Activated CD8-positive, alpha-beta T cell treated with anti-CD3 and anti-CD28 coated beads, Interleukin-2, amount 10 ng/mL, durations not matched to agents 7 days and 5 days (primary cell): ENCODE results near the gene CSK. TPM values are rescaled to one million over a fixed set of nuclear protein-coding genes. Genes with fewer than 3 reads are reported as not detected.
A peak's percentile ranks its signal among the peaks of the same experiment; 100 is the strongest.
"Not testable (repeated sequence)": the region's sequence is repeated elsewhere in the genome, so short reads cannot be mapped to it uniquely, and the experiment has no call there.

Experiments
- ATAC-seq: fragments of 150-1000 bp; cut with Tn5 transposase; one replicate; pipeline ENCODE4 v1.10.0; 2021; ENCODE audit warnings: moderate library complexity
- CTCF ChIA-PET: fragments of 350-600 bp; sonication (Branson Sonifier 250); formaldehyde crosslinking; loops from one replicate; lab custom pipeline; 2021; ENCODE audit warnings: antibody characterized with exemption; lab: Charles Lee
- POLR2A ChIA-PET: fragments of 350-600 bp; sonication (Branson Sonifier 250); formaldehyde crosslinking; loops from one replicate; lab custom pipeline; 2021; ENCODE audit warnings: antibody characterized with exemption; lab: Charles Lee
- DNase-seq: peaks from one replicate; pipeline ENCODE4 v3.0.0-alpha.2; 2020
- H3K27ac Mint-ChIP-seq: one replicate; pipeline ENCODE4 v1.8.0; 2021; ENCODE audit warnings: mild to moderate bottlenecking, mixed read lengths
- H3K27me3 Mint-ChIP-seq: one replicate; pipeline ENCODE4 v1.8.0; 2021; ENCODE audit warnings: low read depth, mixed read lengths
- H3K36me3 Mint-ChIP-seq: one replicate; pipeline ENCODE4 v1.8.0; 2021; ENCODE audit warnings: low read depth, mixed read lengths
- H3K4me1 Mint-ChIP-seq: one replicate; pipeline ENCODE4 v1.8.0; 2021; ENCODE audit warnings: low read depth, mixed read lengths
- H3K4me3 Mint-ChIP-seq: one replicate; pipeline ENCODE4 v1.8.0; 2021; ENCODE audit warnings: mild to moderate bottlenecking, mixed read lengths
- H3K9me3 Mint-ChIP-seq: one replicate; pipeline ENCODE4 v1.8.0; 2022; ENCODE audit warnings: mixed read lengths; ENCODE audit not compliant: insufficient read depth
- total RNA-seq, 2 experiments: library from RNA; stranded (reverse); gene quantifications; one replicate each; pipeline ENCODE4 v1.2.3, GENCODE V29; 2021

CSK gene
- total RNA-seq, 2 experiments from 2014 or later: 314 to 330 TPM

- no peak for ATAC-seq
- Mint-ChIP-seq H3K4me1 (peaks cover 62% of the 10 kb centered on the region), H3K9me3 (no peaks in the 10 kb centered on the region), H3K4me3 (peak overlapping the region; percentile 95), H3K27ac (peak overlapping the region; percentile 94), H3K36me3 (peaks cover 35% of the 10 kb centered on the region), H3K27me3 (no peaks in the 10 kb centered on the region)
- POLR2A ChIA-PET: interaction anchor here (0.6 to 23.0 kb wide), 14 partner anchors 9 to 241 kb away, joined by 3 to 670 read pairs (median 3); partner anchors contain the start of genes CLK3 and ULK3
- peak; percentile 62 for DNase-seq
- CTCF ChIA-PET: interaction anchor here (0.6 to 25.5 kb wide), 18 partner anchors 2 to 398 kb away, joined by 3 to 1683 read pairs (median 4); partner anchors contain the start of genes CSK, EDC3 and FAM219B
These were observed 1.1 kb upstream of the CSK start for GRCh38 chr15:74780523-74781430.

GRCh38 chr15:74782259-74783071 lies 585 bp downstream of the CSK start:
- CTCF ChIA-PET: interaction anchor here (1.0 to 25.5 kb wide), 7 partner anchors 3 to 168 kb away, joined by 3 to 1683 read pairs (median 9); partner anchors contain the start of gene CSK
- H3K4me3 Mint-ChIP-seq: peak overlapping the region; percentile 90
- peak overlapping the region; percentile 99 for H3K27ac Mint-ChIP-seq
- peaks cover 52% of the 10 kb centered on the region for H3K36me3 Mint-ChIP-seq
- H3K9me3 Mint-ChIP-seq: no peaks in the 10 kb centered on the region
- H3K27me3 Mint-ChIP-seq: no peaks in the 10 kb centered on the region
- H3K4me1 Mint-ChIP-seq: peaks cover 58% of the 10 kb centered on the region
- peak; percentile 13 for ATAC-seq
- POLR2A ChIA-PET: interaction anchor here (0.7 to 23.0 kb wide), 5 partner anchors 4 to 62 kb away, joined by 3 to 670 read pairs (median 4); partner anchors contain the start of gene CSK
- peak; percentile 79 for DNase-seq

- POLR2A ChIA-PET: interaction anchor here (0.7 to 23.0 kb wide), 6 partner anchors 5 to 672 kb away, joined by 3 to 670 read pairs (median 4); partner anchors contain the start of gene CSK
- H3K4me3 Mint-ChIP-seq: peak overlapping the region; percentile 90
- no peaks in the 10 kb centered on the region for H3K27me3 Mint-ChIP-seq
- H3K27ac Mint-ChIP-seq: peak overlapping the region; percentile 99
- H3K4me1 Mint-ChIP-seq: peaks cover 57% of the 10 kb centered on the region
- H3K36me3 Mint-ChIP-seq: peaks cover 57% of the 10 kb centered on the region
- ATAC-seq (no peak), DNase-seq (peak; percentile 72)
- CTCF ChIA-PET: interaction anchor here (0.7 to 25.5 kb wide), 5 partner anchors 4 to 149 kb away, joined by 4 to 1683 read pairs (median 60); partner anchors contain the start of gene CSK
- no peaks in the 10 kb centered on the region for H3K9me3 Mint-ChIP-seq
These were observed 1.4 kb downstream of the CSK start for GRCh38 chr15:74783072-74783807.

GRCh38 chr15:74783808-74784175 lies 1.9 kb downstream of the CSK start:
- no peak for DNase-seq
- H3K4me3 Mint-ChIP-seq: peak overlapping the region; percentile 90
- POLR2A ChIA-PET: interaction anchor here (0.7 to 23.0 kb wide), 6 partner anchors 5 to 672 kb away, joined by 3 to 670 read pairs (median 4); partner anchors contain the start of gene CSK
- no peaks in the 10 kb centered on the region for H3K9me3 Mint-ChIP-seq
- CTCF ChIA-PET: interaction anchor here (0.7 to 25.5 kb wide), 5 partner anchors 5 to 150 kb away, joined by 4 to 1683 read pairs (median 60); partner anchors contain the start of gene CSK
- ATAC-seq: no peak
- peaks cover 57% of the 10 kb centered on the region for H3K4me1 Mint-ChIP-seq
- H3K27me3 Mint-ChIP-seq: no peaks in the 10 kb centered on the region
- H3K36me3 Mint-ChIP-seq: peaks cover 61% of the 10 kb centered on the region
- H3K27ac Mint-ChIP-seq: peak overlapping the region; percentile 99

- ChIA-PET CTCF (interaction anchor here (0.8 to 25.5 kb wide), 6 partner anchors 4 to 403 kb away, joined by 3 to 1683 read pairs (median 34); partner anchors contain the start of gene CSK), POLR2A (interaction anchor here (0.8 to 23.0 kb wide), 5 partner anchors 6 to 671 kb away, joined by 3 to 670 read pairs (median 4); partner anchors contain the start of gene CSK)
- ATAC-seq: no peak
- peak; percentile 40 for DNase-seq
- Mint-ChIP-seq H3K27ac (peak overlapping the region; percentile 99), H3K27me3 (no peaks in the 10 kb centered on the region), H3K9me3 (no peaks in the 10 kb centered on the region), H3K4me3 (peak overlapping the region; percentile 90), H3K4me1 (peaks cover 57% of the 10 kb centered on the region), H3K36me3 (peaks cover 64% of the 10 kb centered on the region)
These were observed 2.7 kb downstream of the CSK start for GRCh38 chr15:74784426-74785193.

GRCh38 chr15:74785194-74786032 lies 3.5 kb downstream of the CSK start:
- ATAC-seq (no peak), DNase-seq (peak; percentile 76)
- ChIA-PET CTCF (interaction anchor here (0.7 to 25.5 kb wide), 8 partner anchors 3 to 404 kb away, joined by 3 to 1683 read pairs (median 8); partner anchors contain the start of gene CSK), POLR2A (interaction anchor here (0.6 to 23.0 kb wide), 4 partner anchors 7 to 245 kb away, joined by 3 to 670 read pairs (median 337); partner anchors contain the start of gene CSK)
- H3K4me1 Mint-ChIP-seq: peaks cover 56% of the 10 kb centered on the region
- H3K9me3 Mint-ChIP-seq: no peaks in the 10 kb centered on the region
- peak overlapping the region; percentile 99 for H3K27ac Mint-ChIP-seq
- H3K4me3 Mint-ChIP-seq: peak overlapping the region; percentile 90
- peaks cover 68% of the 10 kb centered on the region for H3K36me3 Mint-ChIP-seq
- H3K27me3 Mint-ChIP-seq: no peaks in the 10 kb centered on the region

GRCh38 chr15:74786081-74786480 lies 4.2 kb downstream of the CSK start:
- Mint-ChIP-seq H3K27ac (peak overlapping the region; percentile 99), H3K36me3 (peaks cover 74% of the 10 kb centered on the region), H3K4me3 (peak overlapping the region; percentile 90), H3K4me1 (peaks cover 56% of the 10 kb centered on the region)
- not testable (repeated sequence) for H3K27me3 Mint-ChIP-seq, ATAC-seq, DNase-seq, H3K9me3 Mint-ChIP-seq
- ChIA-PET CTCF (interaction anchor here (0.7 to 25.5 kb wide), 6 partner anchors 3 to 152 kb away, joined by 3 to 1683 read pairs (median 38); partner anchors contain the start of genes CSK and ULK3), POLR2A (interaction anchor here (1.0 to 23.0 kb wide), 3 partner anchors 6 to 240 kb away, joined by 4 to 670 read pairs (median 670); partner anchors contain the start of gene CSK)

- peak; percentile 47 for DNase-seq
- no peaks in the 10 kb centered on the region for H3K9me3 Mint-ChIP-seq
- peak overlapping the region; percentile 99 for H3K27ac Mint-ChIP-seq
- ChIA-PET POLR2A (interaction anchor here (0.8 to 23.0 kb wide), 10 partner anchors 6 to 241 kb away, joined by 3 to 670 read pairs (median 5); partner anchors contain the start of genes COX5A, CSK and EDC3), CTCF (interaction anchor here (0.6 to 25.5 kb wide), 23 partner anchors 2 to 414 kb away, joined by 3 to 1683 read pairs (median 6); partner anchors contain the start of genes CSK, FAM219B and ULK3)
- H3K27me3 Mint-ChIP-seq: no peaks in the 10 kb centered on the region
- peaks cover 58% of the 10 kb centered on the region for H3K4me1 Mint-ChIP-seq
- H3K4me3 Mint-ChIP-seq: peak overlapping the region; percentile 90
- ATAC-seq: no peak
- peaks cover 77% of the 10 kb centered on the region for H3K36me3 Mint-ChIP-seq
These were observed 4.8 kb downstream of the CSK start for GRCh38 chr15:74786551-74787165.
